Measurements from ENCODE around the gene SLC1A2.

Gene SLC1A2

GRCh38 chr11:35348898-35349687 lies 70.3 kb downstream of the SLC1A2 start:
- no peak for DNase-seq (ENCODE audit: low spot score)

DNA sequence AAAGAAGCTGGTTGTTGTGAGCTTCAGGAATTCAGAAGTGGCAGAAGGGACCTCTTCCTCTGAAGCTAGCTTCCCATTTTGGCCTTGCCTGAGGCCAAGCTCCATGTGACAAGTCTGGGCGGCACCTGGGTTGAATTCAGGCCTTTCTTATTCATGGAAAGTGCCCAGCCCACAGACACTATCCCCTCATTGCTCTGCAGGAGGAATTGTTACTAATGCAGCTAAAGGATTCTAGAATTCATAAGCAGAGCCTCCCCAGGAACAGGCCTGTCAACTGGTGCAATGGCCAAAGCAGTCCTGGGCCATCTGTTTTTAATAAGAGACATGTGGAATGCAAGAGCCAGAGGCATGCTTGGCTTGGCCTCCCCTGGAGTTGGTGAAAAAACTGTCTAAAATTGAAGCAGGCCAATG lies 71.4 kb downstream of the SLC1A2 start:
- no peak for DNase-seq (ENCODE audit: low spot score)

DNA sequence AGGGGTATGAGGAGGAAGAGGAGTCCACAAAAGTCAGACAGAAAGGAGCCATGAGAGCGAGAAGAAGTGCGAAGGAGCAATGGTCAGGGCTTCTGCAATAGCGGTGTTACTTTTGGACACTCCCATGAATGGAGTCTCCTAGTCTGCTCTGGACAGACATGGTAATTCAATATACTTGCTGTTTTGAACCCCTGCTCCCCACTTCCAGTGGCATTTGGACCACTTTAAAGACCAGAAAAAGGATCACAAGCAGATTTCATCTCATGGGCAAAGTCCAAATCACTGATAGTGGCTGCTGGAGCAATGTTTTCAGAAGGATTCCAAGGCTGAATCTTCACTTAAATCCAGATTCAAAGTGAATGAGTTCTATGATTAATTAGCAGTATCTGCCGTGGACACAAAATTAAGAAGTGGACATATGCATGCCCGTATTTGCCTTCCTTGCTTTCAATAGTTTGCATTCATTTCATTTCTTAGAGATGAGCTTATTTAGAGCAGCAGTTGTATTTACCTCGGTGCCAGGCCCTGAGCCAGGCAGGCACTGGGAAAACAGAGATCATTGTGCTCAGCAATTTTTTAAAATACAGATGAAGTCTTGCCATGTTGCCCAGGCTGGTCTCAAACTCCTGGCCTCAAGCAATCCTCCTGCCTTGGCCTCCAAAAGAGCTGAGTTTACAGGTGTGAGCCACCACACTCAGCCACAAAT lies 72.0 kb downstream of the SLC1A2 start:
- DNase-seq (ENCODE audit: low spot score): no peak

GRCh38 chr11:35346472-35347156 lies 72.7 kb downstream of the SLC1A2 start:
- no peak for DNase-seq (ENCODE audit: low spot score)

DNA sequence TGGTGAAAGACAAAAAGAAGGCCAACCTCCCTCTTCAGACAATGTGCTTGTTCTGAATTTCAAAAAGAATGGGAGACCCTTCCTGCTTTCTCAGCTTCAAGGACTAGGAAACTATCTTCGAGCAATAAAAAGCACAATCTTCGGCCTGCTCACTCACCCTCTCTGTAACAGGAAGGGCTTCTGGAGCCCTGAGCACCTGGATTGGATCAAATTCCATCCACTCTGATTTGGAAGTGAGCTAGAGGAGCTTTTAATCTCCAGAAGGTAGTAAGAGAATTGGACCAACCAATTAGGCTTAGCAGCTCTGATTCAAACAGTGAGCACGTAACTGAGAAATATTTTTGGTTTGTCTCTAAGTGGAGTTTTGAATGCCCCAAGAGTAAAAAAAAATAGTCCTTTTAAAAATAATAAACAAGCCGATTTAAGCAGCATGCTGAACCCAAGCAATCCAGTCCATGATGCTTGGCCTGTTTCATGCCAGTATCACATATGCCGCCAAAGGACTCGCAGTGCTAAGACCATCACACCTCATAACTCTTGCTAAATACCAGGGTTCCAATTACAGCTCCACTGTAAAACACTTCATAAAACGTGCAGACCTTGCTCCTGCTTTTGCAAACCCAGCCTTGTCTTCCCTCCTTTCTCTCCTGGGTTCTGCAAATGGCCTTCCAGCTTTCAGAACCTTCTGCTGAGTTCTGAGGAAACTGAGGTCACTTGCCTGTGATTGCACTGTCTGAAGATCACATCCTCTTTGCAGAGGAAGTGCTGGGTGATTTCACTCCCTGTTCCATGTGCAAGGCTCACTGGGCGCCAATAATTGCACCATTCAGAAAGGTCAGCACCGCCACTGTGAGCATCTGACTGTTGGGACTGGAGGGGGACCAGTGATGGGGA lies 74.4 kb downstream of the SLC1A2 start:
- DNase-seq (ENCODE audit: low spot score): no peak

- DNase-seq (ENCODE audit: low spot score): no peak
These were observed 76.2 kb downstream of the SLC1A2 start for GRCh38 chr11:35343033-35343598.

DNA sequence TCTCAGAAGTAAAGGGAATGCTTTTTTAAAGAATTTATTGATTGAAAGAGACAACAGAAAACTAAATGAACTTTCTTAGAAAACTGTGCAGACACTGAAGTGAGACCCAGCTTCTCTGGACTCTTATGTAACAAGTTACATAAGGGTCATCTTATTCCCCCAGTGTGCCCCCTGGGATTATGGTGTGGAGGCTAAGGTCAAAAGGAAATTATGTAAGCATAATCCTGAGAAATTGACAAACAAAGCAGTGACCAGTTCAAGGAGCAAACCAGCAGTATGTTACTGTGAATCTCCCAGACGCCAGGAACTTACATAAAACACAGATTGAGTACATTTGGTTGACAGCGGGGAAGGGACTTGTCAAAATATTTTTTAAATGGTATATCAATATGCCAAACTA lies 78.6 kb downstream of the SLC1A2 start:
- DNase-seq (ENCODE audit: low spot score): no peak

DNA sequence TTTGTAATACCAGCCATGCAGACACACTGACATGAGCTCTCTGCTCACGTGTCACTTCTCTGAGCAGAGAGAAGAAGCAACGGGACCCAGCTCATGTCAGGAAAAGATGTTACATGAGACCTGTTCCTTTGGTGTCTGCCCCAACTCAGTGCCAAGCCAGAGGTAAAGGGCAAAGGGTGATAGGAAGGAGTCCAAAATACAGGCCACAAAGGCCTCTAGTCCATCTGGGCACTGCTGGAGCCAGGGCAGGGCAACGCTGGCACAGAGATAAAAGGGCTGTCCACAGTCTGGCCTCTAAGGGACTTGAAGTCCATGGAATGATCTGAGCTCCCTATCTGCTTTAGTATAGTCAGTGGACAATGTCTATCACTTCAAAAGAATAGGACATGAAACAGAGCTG lies 79.3 kb downstream of the SLC1A2 start:
- DNase-seq (ENCODE audit: low spot score): no peak

- DNase-seq (ENCODE audit: low spot score): no peak
These were observed 80.4 kb downstream of the SLC1A2 start for GRCh38 chr11:35338921-35339320.

DNA sequence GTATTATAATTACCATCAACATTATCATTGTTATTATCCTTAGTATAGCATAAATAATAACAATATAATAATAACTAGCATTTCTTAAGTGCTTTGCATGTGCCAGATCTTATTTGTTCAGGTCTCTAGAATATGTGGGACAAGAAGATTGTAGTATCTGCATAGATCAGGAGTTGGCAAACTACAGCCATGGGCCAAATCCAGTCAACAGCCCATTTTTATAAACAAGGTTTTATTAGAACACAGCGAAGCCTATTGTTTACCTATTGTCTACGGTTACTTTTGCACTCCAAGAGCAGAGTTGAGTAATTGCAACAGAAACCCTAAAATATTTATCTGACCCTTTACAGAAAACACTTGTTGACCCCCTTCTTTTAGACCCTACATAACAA lies 81.4 kb downstream of the SLC1A2 start:
- no peak for DNase-seq (ENCODE audit: low spot score)

GRCh38 chr11:35337136-35337913 lies 82.0 kb downstream of the SLC1A2 start:
- DNase-seq (ENCODE audit: low spot score): no peak

DNA sequence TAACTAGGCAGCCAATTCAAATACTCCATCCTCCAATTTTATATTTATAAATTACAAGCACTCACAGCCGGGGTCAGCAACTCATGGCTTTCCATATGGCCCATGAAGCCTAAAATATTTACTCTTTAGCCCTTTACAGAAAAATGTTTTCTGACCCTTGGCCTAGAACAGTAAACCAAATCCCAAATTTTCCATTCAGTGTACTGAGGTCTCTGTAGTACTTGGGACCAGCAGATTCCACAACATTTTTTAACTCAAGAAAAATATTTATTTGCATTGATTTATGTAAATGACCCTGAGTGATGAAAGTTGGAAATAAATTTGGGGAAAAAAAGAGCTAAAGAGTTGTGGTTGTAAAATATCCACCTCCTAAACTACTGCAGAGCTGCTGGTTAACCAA lies 82.6 kb downstream of the SLC1A2 start:
- DNase-seq (ENCODE audit: low spot score): no peak

- no peak for DNase-seq (ENCODE audit: low spot score)
These were observed 84.1 kb downstream of the SLC1A2 start for GRCh38 chr11:35335226-35335625.

- DNase-seq (ENCODE audit: low spot score): no peak
These were observed 84.8 kb downstream of the SLC1A2 start for GRCh38 chr11:35334385-35335090.

DNA sequence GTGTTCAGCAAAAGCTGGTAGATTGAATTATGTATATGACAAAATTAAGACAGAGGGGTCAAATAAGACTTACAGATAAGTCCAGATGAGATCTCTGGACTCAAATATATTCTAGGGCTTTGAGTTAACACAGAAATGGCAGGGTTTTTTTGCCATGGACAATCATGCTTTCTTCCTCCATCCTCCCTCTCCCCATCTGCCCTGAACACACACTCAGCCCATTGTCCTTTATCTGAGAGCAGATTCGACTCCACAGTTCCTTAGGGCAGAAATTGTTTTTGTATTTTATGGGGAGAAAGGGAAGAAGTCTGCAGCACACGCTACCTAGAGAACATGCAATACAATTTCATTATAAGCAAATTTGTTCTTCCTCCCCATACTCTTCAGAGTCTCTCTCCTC lies 86.8 kb downstream of the SLC1A2 start:
- DNase-seq (ENCODE audit: low spot score): peak; percentile 20

DNA sequence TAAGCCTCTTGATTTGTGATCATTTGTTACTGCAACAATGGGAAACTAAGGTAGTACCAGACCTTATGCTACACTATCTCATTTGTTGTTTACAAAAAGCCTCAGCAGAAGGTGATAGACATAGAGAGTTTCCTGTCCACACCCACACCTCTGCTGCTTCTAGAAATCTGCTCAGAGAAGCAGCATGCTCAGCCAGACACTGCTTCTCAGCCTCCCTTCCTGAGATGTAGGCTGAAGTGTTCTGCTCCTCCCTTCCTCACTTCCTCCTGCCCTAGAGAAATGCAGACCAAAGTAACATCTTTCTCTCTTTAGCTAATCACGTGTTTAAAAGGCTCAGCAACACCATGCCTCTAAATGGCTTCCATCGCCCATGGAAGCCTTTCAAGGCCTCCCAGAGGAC lies 88.4 kb downstream of the SLC1A2 start:
- DNase-seq (ENCODE audit: low spot score): no peak

- DNase-seq (ENCODE audit: low spot score): no peak
These were observed 89.0 kb downstream of the SLC1A2 start for GRCh38 chr11:35330156-35330889.

DNA sequence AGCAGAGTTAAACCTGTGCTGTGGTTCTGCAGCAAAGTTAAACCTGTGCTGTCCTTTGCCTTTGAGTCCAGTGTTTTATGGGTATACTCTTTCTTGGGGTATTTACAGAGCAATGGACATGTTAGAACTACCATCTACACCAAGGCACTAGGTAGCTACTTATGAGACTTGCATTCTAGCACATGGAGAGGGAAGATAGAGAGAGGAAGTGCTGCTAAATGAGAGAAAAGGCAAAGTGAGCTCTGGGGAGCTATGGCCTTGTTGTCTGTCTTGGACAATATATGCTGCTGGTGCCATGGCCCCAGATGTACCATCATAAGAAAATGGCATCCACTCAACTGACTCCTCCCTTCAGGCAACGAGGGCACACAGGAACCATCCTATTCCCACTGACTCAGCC lies 91.5 kb downstream of the SLC1A2 start:
- no peak for DNase-seq (ENCODE audit: low spot score)

GRCh38 chr11:35326266-35326879 lies 93.0 kb downstream of the SLC1A2 start:
- DNase-seq (ENCODE audit: low spot score): no peak
